Left forelimb (tissue), 1 donor: Measurements from ENCODE around the gene INPP5K.
"Not testable (repeated sequence)": the region's sequence is repeated elsewhere in the genome, so short reads cannot be mapped to it uniquely, and the experiment has no call there.

Experiments used
- DNase-seq: peaks from one replicate; pipeline ENCODE4 v3.0.0-alpha.2; 2018; ENCODE audit warnings: low spot score

INPP5K gene

GRCh38 chr17:1546292-1546922 is 30.0 kb upstream of the INPP5K start:
- DNase-seq = no peak

GRCh38 chr17:1545618-1546017 is 29.2 kb upstream of the INPP5K start:
- DNase-seq = no peak

- no peak for DNase-seq
Measured at GRCh38 chr17:1542316-1542715, 25.9 kb upstream of the INPP5K start.

GRCh38 chr17:1541367-1541904 is 25.0 kb upstream of the INPP5K start:
- DNase-seq = no peak

- DNase-seq = no peak
Measured at GRCh38 chr17:1539811-1540210, 23.4 kb upstream of the INPP5K start.

GRCh38 chr17:1535737-1536136 is 19.3 kb upstream of the INPP5K start:
- no peak for DNase-seq

- DNase-seq = no peak
Measured at GRCh38 chr17:1533661-1534325, 17.4 kb upstream of the INPP5K start.

GRCh38 chr17:1532836-1533602 is 16.6 kb upstream of the INPP5K start:
- no peak for DNase-seq

GRCh38 chr17:1529863-1530262 is 13.5 kb upstream of the INPP5K start:
- DNase-seq = no peak

GRCh38 chr17:1526876-1527275 is 10.5 kb upstream of the INPP5K start:
- DNase-seq = not testable (repeated sequence)

GRCh38 chr17:1522626-1523025 is 6.2 kb upstream of the INPP5K start:
- DNase-seq = no peak

- no peak for DNase-seq
Measured at GRCh38 chr17:1521086-1521640, 4.8 kb upstream of the INPP5K start.

- DNase-seq = no peak
Measured at GRCh38 chr17:1519678-1520077, 3.3 kb upstream of the INPP5K start.

GRCh38 chr17:1518410-1518809 is 2.0 kb upstream of the INPP5K start:
- no peak for DNase-seq

GRCh38 chr17:1515640-1516387 is 598 bp downstream of the INPP5K start:
- no peak for DNase-seq

- DNase-seq = no peak
Measured at GRCh38 chr17:1512351-1512750, 4.1 kb downstream of the INPP5K start.

GRCh38 chr17:1511756-1512321 is 4.6 kb downstream of the INPP5K start:
- DNase-seq = no peak

- no peak for DNase-seq
Measured at GRCh38 chr17:1511290-1511689, 5.1 kb downstream of the INPP5K start.

GRCh38 chr17:1509290-1509881 is 7.0 kb downstream of the INPP5K start:
- no peak for DNase-seq

GRCh38 chr17:1508709-1509108 is 7.7 kb downstream of the INPP5K start:
- not testable (repeated sequence) for DNase-seq

GRCh38 chr17:1506649-1507267 is 9.7 kb downstream of the INPP5K start:
- DNase-seq = no peak
